Measurements from ENCODE around the gene MREG.

The MREG gene

DNA sequence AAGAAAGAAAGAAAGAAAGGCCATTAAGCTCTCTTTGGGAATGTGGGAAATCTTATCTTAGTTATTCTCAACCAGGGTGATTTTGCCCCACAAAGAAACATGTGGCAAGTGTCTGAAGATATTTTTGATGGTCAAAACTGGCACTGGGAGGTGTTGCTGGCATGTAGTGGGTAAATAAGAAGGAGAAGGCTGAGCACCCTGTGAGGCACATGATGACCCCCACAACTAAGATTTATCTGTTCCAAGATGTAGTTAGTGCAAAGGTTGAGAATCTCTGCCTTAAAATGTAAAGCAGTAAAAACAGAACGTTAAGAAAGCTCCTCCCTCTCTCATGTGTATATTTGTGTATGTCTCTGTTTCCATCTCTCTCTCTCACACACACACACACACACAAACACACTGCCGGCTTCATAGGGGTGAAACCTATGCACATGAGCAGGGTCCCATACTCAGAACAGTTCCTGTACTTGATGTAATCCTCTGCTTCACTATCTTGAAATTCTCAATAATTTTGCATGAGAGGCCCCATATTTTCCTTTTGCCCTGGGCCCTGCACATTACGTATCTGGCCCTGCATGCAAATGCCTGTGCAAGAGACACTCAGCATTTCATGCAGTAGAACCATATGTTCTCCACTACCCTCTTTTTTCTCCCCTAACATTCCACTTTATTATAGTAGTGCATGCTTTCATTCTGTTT, 94.3 kb downstream of the MREG start:
- no peak for DNase-seq (ENCODE audit: low spot score)

DNA sequence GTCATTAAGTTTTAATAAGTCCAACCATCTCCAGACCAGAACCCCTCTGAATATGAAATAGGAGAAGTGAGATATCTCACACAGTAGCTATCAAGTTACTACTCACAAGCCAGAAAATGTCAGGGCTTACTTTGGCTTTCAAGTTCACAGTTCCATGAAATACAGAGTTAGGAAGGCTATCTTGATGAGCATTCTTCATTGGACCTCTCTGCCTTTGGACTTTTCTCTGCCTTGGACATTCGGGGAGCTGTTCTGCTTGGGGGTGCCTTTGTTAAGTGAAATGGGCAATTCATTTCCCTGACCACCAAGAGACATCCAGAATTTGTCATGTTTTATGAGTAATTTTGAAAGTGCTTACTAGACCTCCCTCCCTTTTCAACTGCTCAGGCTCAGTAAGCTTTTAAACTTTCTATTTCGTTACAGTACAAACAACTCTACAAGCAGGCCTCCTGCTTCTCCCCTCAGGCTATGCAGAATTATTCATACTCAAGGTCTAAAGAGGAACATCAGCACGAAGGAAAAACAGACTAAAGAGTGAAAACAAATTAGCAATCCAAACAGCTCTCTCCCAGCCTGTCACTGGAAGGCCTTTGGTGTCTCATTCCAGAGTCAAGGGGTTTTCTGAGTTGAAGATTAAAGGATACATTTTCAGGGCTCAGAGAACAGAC, 95.3 kb downstream of the MREG start:
- no peak for DNase-seq (ENCODE audit: low spot score)

DNA sequence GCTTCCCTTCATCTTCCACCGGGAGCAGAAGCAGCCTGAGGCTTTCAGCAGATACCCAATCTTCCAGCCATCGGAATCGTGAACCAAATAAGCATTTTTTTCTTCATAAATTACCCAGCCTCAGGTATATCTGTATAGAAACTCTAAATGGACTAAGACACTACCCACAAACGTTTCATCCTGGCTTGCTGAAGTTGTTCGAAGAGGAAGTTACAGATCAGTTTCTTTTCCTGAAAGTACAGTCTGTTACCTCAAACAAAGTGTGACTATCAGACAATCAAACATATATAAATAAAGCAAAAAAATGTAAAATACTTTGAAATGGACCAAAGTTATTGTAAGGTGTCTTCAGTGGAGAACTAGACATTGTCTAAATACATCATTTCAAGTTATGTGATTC, 97.9 kb downstream of the MREG start:
- no peak for DNase-seq (ENCODE audit: low spot score)

DNA sequence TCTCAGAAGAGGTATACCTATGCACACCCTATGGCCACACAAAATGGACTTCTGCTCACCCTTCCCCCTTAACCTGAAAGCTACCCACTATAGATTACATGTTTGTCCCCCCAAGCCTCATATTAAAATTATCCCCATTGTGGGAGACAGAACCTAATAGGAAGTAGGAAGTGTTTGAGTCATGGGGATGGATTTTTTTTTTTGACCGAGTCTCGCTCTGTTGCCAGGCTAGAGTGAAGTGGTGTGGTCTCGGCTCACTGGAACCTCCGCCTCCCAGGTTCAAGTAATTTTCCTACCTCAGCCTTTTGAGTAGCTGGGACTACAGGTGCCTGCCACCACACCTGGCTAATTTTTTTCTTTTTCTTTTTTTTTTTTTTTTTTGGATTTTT, 98.6 kb downstream of the MREG start:
- no peak for DNase-seq (ENCODE audit: low spot score)

DNA sequence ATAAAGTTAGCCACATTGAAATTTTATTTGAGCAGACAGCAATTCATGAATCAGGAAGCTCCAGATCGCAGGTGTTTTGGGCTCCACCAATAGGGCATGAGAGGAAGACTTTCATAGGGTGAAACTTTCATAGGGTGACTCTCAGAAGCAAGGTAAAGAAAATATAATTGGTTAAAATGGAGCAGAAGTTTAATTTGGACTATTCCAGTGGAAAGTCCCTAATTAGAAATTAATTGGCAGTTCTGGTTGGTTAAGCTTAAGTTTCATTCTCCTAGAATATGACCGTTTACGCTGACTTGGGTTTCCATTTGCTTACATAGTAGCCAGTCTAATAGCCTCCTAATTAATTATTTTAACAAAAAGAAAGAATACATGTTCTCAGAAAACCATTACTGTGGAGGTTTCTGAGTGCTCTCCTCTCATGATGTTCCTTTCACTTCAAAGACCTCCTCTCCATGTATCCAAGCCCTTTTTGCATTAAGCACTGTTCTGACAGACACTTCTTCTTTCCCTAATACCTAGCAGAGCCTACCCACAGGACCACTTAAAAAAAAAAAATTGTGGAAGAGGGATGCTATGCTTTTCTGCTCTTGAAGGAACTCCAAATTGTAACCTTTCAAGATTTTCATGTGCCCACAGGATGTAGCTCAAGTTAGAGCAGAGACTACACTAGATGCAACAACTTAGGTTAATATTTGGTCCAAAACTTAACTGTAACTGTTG, 99.1 kb downstream of the MREG start:
- no peak for DNase-seq (ENCODE audit: low spot score)

DNA sequence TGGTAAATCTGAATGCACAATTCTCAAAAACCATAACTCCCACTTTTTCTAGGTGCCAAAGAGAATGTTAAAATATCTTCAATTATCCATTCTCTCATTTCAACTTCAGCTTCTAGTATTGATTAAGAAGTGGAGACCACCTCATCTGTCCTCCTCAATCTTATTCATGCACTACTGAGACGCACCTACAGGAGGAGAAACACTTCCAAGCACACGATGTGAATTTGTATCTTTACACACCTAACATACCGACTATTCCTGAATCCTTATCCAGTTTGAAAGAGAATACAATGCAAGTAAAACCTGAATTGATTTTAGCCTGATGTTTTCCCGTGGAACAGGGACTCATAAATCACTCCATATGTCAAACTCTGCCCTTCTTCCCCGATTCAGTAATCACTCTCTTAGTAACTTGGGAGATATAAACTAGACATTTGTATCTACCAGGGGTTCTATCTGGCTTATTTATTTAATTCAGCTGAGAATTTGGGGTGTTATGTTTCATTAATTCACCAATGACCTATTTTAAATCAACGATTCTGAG, 101.0 kb downstream of the MREG start:
- no peak for DNase-seq (ENCODE audit: low spot score)

DNA sequence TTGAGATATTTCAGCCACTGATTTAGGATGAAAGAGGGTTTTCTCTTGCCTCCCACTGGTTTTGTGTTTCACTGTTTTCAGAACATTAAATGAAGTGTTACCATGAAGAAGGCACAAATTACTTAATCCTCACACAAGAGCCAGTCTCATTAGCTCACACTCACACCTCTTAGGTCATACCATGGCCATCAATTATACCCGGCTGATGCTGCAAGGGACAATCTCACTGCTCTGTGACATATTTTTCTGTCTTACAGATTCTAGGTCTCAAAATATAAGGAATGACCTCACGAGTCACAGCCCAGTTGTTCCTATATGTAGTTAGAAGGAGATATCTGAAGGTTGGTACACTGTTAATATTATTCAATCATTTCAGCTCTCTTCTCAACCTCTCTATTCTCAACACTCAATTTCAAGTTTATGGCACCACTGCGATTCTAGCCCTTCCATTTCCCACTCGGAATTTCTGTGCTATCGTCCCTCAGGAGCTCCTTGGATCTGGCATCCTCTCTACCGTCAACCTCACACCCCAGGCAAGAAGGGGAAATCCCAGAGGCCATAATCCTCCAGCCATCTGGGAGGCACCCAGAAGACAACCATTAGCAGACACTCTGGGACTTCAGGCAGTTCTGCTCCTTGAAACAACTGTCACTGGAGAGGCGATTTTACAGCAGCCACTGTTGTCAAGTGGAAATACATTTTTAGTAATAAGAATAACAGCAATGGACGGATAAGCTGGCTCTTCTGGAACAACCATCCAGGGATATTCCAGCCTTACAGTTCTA, 101.9 kb downstream of the MREG start:
- DNase-seq (ENCODE audit: low spot score) = no peak

DNA sequence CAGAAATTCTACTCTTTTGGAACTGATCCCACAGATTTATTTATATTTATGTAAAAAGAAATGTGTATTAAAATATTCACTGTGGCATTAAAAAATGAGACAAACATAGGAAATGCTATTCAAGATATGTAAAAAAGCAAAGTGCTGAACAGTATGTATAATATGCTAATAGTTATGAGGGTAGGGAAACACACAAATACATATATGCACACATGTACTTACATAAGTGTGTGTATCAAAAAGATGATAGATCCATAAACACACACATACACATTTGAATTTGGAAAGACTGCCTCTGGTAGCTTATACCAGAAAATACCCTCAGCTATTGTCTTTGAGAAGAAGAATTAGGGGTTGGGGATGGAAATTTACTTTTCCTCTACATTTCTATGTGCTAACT, 103.2 kb downstream of the MREG start:
- DNase-seq (ENCODE audit: low spot score) = no peak

DNA sequence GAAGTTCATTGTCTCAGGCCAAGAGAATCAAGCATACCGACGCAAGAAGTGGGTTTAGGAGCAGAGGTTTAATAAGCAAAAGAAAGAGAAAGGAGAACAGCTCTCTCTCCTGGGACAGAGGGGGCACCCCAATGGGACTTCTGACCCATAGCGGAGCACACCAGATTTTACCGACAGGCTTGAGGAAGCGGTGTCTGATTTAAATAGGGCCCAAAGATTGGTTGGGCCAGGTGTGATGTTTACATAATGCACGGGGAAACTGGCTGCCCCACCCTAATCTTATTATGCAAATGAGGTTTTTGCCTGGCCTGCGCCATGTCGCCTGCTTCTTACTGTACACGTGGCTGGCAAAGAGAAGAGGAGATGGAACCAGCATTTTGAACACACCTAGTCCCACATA, 106.2 kb downstream of the MREG start:
- no peak for DNase-seq (ENCODE audit: low spot score)

DNA sequence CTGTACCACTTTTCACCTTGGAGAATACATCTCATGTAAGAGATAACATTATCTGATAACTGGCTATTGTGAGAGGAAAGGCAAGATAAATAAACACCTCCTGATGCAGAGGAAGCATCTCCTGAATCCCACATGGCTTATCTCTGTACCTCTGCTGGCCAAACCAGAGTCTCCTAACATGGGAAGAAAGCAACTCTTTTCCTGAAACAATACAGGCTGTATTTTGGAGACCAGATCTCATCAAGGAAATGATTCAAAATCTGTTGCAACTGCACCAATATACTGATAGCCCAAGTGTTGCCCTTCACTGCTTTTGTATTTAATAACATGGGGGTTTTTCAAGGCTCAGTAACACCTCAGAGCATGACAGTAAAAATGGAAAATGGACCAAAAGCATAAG, 106.9 kb downstream of the MREG start:
- no peak for DNase-seq (ENCODE audit: low spot score)

DNA sequence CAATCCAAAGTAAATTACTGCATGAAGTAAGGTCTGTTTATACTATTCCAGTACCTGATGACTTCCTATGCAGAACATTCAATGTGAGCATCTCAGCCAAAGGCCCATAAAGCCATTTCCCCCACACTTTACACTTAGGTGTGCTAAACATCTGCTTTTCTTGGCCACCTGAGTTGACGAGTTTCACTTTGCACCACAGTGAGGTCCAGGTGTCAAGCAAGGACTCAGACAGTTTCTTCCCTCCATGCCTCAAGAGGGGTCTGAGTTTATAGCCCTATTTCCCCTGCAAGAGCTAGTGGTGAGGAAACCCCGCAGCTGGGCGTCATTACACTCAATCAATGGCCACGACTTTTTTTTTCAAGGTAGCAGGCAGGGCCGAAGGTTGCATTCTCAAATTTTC, 107.7 kb downstream of the MREG start:
- no peak for DNase-seq (ENCODE audit: low spot score)

DNA sequence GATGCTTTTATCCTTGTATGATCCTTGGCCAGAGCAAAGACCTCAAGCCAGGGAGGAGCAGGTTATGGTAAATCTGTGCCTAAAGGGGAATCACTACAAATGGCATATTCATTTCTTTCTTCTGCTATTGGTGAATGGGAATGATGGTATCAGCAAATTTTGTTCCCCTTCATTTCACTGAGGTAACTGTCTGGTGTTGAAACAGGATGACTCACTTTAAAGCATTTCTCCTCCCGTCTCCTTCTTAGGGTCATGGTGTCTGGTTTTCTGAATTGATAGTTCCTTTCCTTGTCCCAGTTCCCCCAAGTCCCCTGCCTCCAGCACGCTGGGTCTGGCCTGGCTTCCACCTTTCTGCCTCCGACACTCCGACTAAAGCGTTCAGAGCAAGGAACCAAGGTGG, 109.2 kb downstream of the MREG start:
- no peak for DNase-seq (ENCODE audit: low spot score)

DNA sequence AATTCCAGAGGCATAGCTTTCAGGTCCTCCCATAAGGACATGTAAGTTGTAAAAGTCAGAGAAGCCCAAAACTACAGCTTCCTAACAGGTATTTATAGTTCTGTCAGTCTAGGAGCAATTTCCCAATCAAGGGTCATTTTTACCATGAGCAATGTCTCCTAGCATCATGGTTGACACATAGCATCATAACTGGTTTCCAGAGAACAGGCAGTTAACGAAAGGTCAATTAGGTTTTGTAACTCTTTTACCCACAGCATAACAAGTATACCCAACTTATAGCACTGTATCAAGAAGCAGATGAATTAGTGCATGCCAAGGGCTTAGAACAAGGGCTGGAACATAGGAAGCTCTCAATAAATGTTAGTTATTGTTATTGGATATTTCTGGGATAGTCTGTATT, 110.1 kb downstream of the MREG start:
- no peak for DNase-seq (ENCODE audit: low spot score)

DNA sequence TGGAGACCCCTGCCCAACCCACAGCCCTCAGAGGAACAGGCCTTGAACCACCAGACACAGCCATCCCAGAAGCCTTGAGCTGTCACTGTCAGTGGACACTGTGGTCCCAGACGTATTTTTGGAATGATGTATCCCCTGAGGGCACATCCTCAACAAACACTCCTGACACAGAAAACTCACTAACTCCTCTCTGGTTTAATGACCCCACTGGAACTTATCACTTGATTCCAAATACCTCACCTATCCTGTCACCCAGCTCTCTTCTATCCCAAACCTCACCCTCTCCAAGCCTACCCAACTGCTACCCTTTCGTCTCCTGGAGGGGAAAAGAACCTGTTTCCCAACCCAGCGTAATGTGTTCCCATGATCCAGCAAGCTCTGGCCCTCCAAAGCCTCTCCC, 111.6 kb downstream of the MREG start:
- no peak for DNase-seq (ENCODE audit: low spot score)

DNA sequence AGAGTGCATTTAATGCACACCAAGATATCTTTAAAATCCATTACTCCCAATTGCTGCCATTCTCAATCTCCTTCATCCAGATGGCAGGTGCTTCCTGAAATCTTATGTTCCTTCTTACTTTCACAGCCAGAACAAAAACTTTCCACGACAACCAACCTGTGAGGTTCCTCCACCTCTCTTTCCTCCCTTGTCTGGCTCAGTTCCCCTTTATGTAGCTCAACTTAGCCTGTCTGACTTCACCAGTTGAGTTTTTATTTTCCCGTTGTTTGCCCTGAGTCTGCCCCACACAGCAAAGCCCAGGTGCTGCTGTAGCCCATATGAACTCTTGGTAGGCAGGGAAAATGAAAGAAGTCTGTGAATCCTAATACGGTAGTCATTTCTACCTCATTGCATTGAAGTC, 112.5 kb downstream of the MREG start:
- no peak for DNase-seq (ENCODE audit: low spot score)

DNA sequence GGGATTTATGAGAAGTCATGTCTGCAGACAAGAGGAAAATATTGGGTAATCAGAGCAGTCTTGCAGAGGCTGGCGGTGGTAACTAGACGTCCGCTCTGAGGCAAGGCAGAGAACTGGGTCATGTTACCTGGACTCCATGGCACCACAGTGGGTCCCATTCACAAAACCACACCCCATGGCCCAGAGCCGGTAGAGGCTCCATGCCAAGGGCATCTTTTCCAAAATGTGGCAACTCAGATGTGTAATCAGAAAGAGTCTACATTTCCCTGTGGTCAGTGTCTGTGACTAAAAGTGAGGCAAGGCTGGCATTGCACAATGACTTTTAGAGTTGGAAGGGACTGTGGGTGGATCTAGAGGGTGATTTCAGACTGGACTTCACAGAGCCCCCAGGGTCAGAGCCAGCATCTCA, 113.1 kb downstream of the MREG start:
- no peak for DNase-seq (ENCODE audit: low spot score)

DNA sequence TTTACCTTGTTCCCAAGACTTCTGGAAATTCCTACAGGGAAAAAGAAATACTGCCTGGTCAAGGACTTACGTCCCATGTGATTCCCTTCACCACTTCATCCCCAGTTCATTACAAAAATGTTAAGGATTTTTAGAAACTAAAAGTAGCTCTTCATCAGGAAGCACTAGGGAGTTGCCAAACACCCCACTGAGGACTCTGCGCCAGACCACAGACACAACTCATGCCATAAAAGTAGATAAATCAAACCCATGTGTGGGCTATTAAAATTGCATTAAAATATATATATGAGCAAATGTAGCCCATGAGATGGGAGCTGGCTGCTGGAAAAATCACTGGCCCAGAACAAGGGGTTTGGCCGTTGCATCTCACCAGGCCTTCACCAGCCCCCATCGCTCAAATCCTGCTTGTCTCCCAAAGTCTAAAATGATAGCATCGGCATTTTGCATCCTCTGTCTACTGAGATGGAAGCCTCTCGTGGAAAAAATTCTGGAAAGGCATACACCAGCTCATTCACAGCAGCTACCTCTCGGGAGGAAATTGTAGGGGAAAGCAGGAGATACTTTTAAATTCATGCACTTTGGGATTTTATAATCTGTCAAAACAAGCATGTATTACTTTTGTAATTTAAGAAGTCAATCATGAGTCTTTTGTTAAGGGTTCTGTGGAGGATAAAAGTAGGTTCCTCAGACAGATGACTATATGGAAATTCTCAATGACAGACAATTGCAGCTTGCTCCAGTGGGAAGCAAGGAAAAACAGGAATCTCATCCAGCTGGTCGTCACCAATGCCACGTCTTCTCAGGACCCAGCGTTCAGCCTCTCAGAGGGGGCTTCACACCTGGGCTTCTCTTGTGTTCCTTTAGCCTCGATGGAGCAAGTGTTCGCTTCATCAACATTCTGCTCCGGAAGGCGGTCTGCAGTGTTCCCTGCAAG, 113.9 kb downstream of the MREG start:
- no peak for DNase-seq (ENCODE audit: low spot score)

DNA sequence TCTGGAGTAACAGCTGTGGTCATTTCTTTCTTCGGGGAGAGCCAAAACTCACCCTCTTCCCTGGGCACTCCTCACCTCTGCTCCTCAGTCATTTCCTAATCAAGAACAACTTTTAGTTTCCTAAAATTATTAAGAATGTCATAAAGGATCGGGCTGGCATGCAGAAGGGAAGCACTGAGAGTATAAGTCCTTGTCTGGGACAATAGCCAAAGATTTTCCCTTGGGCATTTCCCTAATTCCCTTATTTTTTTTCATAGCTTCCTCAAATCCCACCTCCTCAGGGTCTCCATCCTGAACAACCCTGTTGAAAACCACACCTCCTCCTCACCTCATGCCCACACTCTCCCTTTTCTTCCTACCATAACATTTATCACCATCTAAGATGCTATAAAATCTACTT, 115.0 kb downstream of the MREG start:
- DNase-seq (ENCODE audit: low spot score) = no peak

DNA sequence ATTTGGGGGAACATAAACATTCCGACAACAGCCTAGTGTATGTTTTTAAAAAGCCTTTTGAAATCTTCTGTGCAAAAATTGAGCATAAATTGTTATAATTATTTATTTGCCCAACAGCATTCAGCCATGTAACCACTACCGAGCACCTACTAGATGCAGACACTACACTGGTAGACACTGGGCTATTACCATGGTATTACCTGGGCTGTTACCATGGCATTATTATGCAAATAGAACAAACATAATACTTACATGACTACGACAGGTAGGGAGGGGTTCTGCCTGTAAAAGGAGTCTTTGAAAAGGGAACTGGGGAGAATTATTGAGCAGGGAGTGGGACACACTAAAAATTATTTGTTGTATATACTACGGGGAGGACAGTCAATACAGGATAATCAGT, 116.4 kb downstream of the MREG start:
- no peak for DNase-seq (ENCODE audit: low spot score)

DNA sequence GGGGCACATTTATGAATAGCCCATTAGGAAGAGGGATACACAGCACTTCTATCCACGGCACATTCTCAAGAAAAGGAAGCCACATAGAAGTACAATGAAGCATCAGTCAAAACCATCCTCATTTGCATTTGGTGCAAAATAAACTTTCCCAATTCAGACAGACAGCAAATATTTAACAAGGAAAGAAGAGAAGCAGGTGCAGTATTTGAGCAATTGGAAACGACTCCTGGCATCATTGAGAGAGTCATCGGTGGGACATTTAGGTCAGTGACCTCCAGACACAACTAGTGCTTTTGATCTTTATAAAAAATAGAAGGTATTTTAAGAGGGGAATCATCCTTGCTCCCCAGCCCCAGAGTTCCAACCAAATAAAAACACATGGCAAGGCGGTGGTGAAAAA, 118.0 kb downstream of the MREG start:
- DNase-seq (ENCODE audit: low spot score) = no peak
